Chondrocyte (in vitro differentiated cells): ENCODE results near the gene POU2F1. TPM values are rescaled to one million over a fixed set of nuclear protein-coding genes. Genes with fewer than 3 reads are reported as not detected.

Experiments
- DNase-seq: peaks from one replicate; pipeline ENCODE4 v3.0.0; 2021; ENCODE audit warnings: mixed read lengths, low spot score
- H3K27ac Mint-ChIP-seq: one replicate; pipeline ENCODE4 v1.8.0; 2021; ENCODE audit warnings: mild to moderate bottlenecking, moderate library complexity, mixed read lengths; ENCODE audit not compliant: unreplicated experiment
- H3K27me3 Mint-ChIP-seq: 2 replicates; pipeline ENCODE4 v1.8.0; 2021; ENCODE audit warnings: low read depth, mixed read lengths
- H3K36me3 Mint-ChIP-seq: 2 replicates; pipeline ENCODE4 v1.8.0; 2021; ENCODE audit warnings: low read depth, mixed read lengths
- H3K4me1 Mint-ChIP-seq: 2 replicates; pipeline ENCODE4 v1.8.0; 2021; ENCODE audit warnings: low read depth, mild to moderate bottlenecking, mixed read lengths
- H3K4me3 Mint-ChIP-seq: one replicate; pipeline ENCODE4 v1.8.0; 2021; ENCODE audit warnings: mild to moderate bottlenecking, moderate library complexity, mixed read lengths; ENCODE audit not compliant: unreplicated experiment
- H3K9me3 Mint-ChIP-seq: 2 replicates; pipeline ENCODE4 v1.8.0; 2021; ENCODE audit warnings: low read depth, mixed read lengths
- CTCF ChIP-seq: fragments of 200-600 bp; sonication (generic); IDR thresholded peaks from 2 replicates; pipeline ENCODE4 v1.5.0; 2021; ENCODE audit warnings: antibody characterized with exemption, mild to moderate bottlenecking, moderate library complexity
- total RNA-seq: library from RNA; stranded (reverse); gene quantifications from 3 replicates; pipeline ENCODE4 v1.2.1, GENCODE V29; 2021

The POU2F1 gene
- total RNA-seq, 1 donor from 2014 or later: 13.2 TPM

- Mint-ChIP-seq H3K27ac (no peak overlapping the region), H3K4me3 (no peak overlapping the region), H3K36me3 (peaks cover 4% of the 10 kb centered on the region), H3K4me1 (no peaks in the 10 kb centered on the region), H3K27me3 (no peaks in the 10 kb centered on the region), H3K9me3 (peaks cover 12% of the 10 kb centered on the region)
- no peak for DNase-seq
- no peak for TF ChIP-seq CTCF
These were observed 210.7 kb downstream of the POU2F1 start for GRCh38 chr1:167431261-167431908.

GRCh38 chr1:167431909-167432650, 211.4 kb downstream of the POU2F1 start:
- H3K27ac Mint-ChIP-seq: no peak overlapping the region
- DNase-seq: no peak
- H3K27me3 Mint-ChIP-seq: no peaks in the 10 kb centered on the region
- H3K4me3 Mint-ChIP-seq: no peak overlapping the region
- peaks cover 4% of the 10 kb centered on the region for H3K36me3 Mint-ChIP-seq
- H3K9me3 Mint-ChIP-seq: peaks cover 14% of the 10 kb centered on the region
- H3K4me1 Mint-ChIP-seq: no peaks in the 10 kb centered on the region
- no peak for TF ChIP-seq CTCF

GRCh38 chr1:167432780-167433179, 212.1 kb downstream of the POU2F1 start:
- no peak for DNase-seq
- H3K27me3 Mint-ChIP-seq: no peaks in the 10 kb centered on the region
- H3K4me1 Mint-ChIP-seq: no peaks in the 10 kb centered on the region
- no peak overlapping the region for H3K4me3 Mint-ChIP-seq
- H3K9me3 Mint-ChIP-seq: peaks cover 14% of the 10 kb centered on the region
- H3K27ac Mint-ChIP-seq: no peak overlapping the region
- peaks cover 4% of the 10 kb centered on the region for H3K36me3 Mint-ChIP-seq
- no peak for TF ChIP-seq CTCF

- Mint-ChIP-seq H3K4me3 (no peak overlapping the region), H3K9me3 (peaks cover 14% of the 10 kb centered on the region), H3K4me1 (peaks cover 2% of the 10 kb centered on the region), H3K36me3 (peaks cover 4% of the 10 kb centered on the region), H3K27ac (no peak overlapping the region), H3K27me3 (peaks cover 9% of the 10 kb centered on the region)
- TF ChIP-seq CTCF: no peak
- no peak for DNase-seq
These were observed 213.2 kb downstream of the POU2F1 start for GRCh38 chr1:167433884-167434283.

- peaks cover 5% of the 10 kb centered on the region for H3K4me1 Mint-ChIP-seq
- H3K9me3 Mint-ChIP-seq: peaks cover 14% of the 10 kb centered on the region
- no peak for DNase-seq
- H3K27ac Mint-ChIP-seq: no peak overlapping the region
- peaks cover 11% of the 10 kb centered on the region for H3K27me3 Mint-ChIP-seq
- H3K4me3 Mint-ChIP-seq: no peak overlapping the region
- peaks cover 4% of the 10 kb centered on the region for H3K36me3 Mint-ChIP-seq
- TF ChIP-seq CTCF: no peak
These were observed 213.6 kb downstream of the POU2F1 start for GRCh38 chr1:167434306-167434705.
